ENCODE results near the gene CLEC19A. TPM values are rescaled to one million over a fixed set of nuclear protein-coding genes. Genes with fewer than 3 reads are reported as not detected.

Gene CLEC19A
- total and polyA plus RNA-seq, 9 donors: not detected

GRCh38 chr16:19274165-19274797 lies 11.2 kb upstream of the CLEC19A start:
- 66 to 80% (median 79%) methylated on average over 1 of the region's 1 CpG for WGBS, 3 donors
- Histone ChIP-seq H3K9me3 (no peaks in the 10 kb centered on the region), H3K27ac (no peak overlapping the region), H3K36me3 (no peaks in the 10 kb centered on the region), H3K4me1 (ENCODE audit: insufficient read depth) (no peaks in the 10 kb centered on the region), H3K27me3 (no peaks in the 10 kb centered on the region), H3K4me3 (no peak overlapping the region)
- TF ChIP-seq EP300 (IDR thresholded peaks at IDR 0.05) (no peak), CTCF (IDR thresholded peaks at IDR 0.05) (no peak), POLR2A (IDR thresholded peaks at IDR 0.05) (no peak)
- intact Hi-C loops (cut with DNase I): no loop called here
- no peak for DNase-seq

GRCh38 chr16:19278403-19278802 lies 7.1 kb upstream of the CLEC19A start:
- Histone ChIP-seq H3K27ac (no peak overlapping the region), H3K27me3 (no peaks in the 10 kb centered on the region), H3K9me3 (no peaks in the 10 kb centered on the region), H3K4me3 (no peak overlapping the region), H3K36me3 (no peaks in the 10 kb centered on the region), H3K4me1 (ENCODE audit: insufficient read depth) (no peaks in the 10 kb centered on the region)
- no peak for DNase-seq
- WGBS, 3 donors: 85 to 88% (median 86%) methylated on average over 2 of the region's 2 CpGs
- intact Hi-C loops (cut with DNase I): no loop called here
- TF ChIP-seq POLR2A (IDR thresholded peaks at IDR 0.05) (no peak), CTCF (IDR thresholded peaks at IDR 0.05) (no peak), EP300 (IDR thresholded peaks at IDR 0.05) (no peak)

GRCh38 chr16:19281246-19281645 lies 4.3 kb upstream of the CLEC19A start:
- Histone ChIP-seq H3K4me1 (ENCODE audit: insufficient read depth) (no peaks in the 10 kb centered on the region), H3K27ac (no peak overlapping the region), H3K9me3 (no peaks in the 10 kb centered on the region), H3K36me3 (no peaks in the 10 kb centered on the region), H3K4me3 (no peak overlapping the region), H3K27me3 (no peaks in the 10 kb centered on the region)
- WGBS, 3 donors: 6 to 13% (median 11%) methylated on average over 2 of the region's 2 CpGs
- TF ChIP-seq CTCF (IDR thresholded peaks at IDR 0.05): no peak
- no peak for TF ChIP-seq EP300 (IDR thresholded peaks at IDR 0.05)
- TF ChIP-seq POLR2A (IDR thresholded peaks at IDR 0.05): no peak
- no peak for DNase-seq
- intact Hi-C loops (cut with DNase I): no loop called here

GRCh38 chr16:19282101-19282500 lies 3.4 kb upstream of the CLEC19A start:
- H3K4me3 ChIP-seq: no peak overlapping the region
- no peaks in the 10 kb centered on the region for H3K9me3 ChIP-seq
- no peaks in the 10 kb centered on the region for H3K27me3 ChIP-seq
- DNase-seq: no peak
- WGBS, 3 donors: 71 to 74% (median 73%) methylated on average over 3 of the region's 3 CpGs
- no peaks in the 10 kb centered on the region for H3K4me1 ChIP-seq (ENCODE audit: insufficient read depth)
- no peak overlapping the region for H3K27ac ChIP-seq
- no peaks in the 10 kb centered on the region for H3K36me3 ChIP-seq
- TF ChIP-seq POLR2A (IDR thresholded peaks at IDR 0.05) (no peak), CTCF (IDR thresholded peaks at IDR 0.05) (no peak), EP300 (IDR thresholded peaks at IDR 0.05) (no peak)
- intact Hi-C loops (cut with DNase I): no loop called here

Data from ovary (tissue), 9 donors.